ENCODE data around the gene POLR1A. TPM values are rescaled to one million over a fixed set of nuclear protein-coding genes. Genes with fewer than 3 reads are reported as not detected.

Gene POLR1A
- total and polyA plus RNA-seq, 8 donors, result 1.4 to 36.2 (median 5.5) TPM

DNA sequence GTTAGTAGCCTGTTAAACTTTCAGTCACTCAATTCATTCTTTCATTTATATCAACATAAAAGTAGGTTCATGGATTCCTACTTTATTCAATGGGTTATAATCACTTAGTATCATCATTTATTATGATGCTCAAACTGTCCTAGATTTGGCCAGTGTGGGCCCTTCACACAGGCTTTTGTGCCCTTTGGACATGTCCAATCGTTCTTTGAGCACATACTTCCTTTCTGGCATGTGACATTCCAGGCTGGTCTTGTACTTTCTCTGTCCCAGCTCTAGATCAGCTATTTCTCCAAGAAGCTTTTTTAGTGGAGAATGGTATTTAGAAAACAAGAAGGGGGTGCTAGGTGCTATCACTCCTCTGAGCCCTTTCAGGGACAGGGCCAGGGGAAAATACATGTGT lies 11.5 kb downstream of the POLR1A start:
- 60 to 69% (median 63%) methylated on average over 1 of the region's 1 CpG for WGBS, 5 donors
- Histone ChIP-seq H3K4me3 (no peak overlapping the region), H3K27ac (no peak overlapping the region), H3K9me3 (no peaks in the 10 kb centered on the region), H3K36me3 (peaks cover 23 to 95% (median 92%) of the 10 kb centered on the region in 4 donors), H3K4me1 (no peaks in the 10 kb centered on the region), H3K27me3 (no peaks in the 10 kb centered on the region)
- DNase-seq, result no peak
- intact Hi-C loops (cut with DNase I; ENCODE audit: low total_unique reads), result no loop called here
- TF ChIP-seq POLR2A (IDR thresholded peaks at IDR 0.05), result no peak
- no peak for TF ChIP-seq POLR2AphosphoS5 (IDR thresholded peaks at IDR 0.05)
- TF ChIP-seq EP300 (IDR thresholded peaks at IDR 0.05), result no peak
- TF ChIP-seq, protein P1, sequence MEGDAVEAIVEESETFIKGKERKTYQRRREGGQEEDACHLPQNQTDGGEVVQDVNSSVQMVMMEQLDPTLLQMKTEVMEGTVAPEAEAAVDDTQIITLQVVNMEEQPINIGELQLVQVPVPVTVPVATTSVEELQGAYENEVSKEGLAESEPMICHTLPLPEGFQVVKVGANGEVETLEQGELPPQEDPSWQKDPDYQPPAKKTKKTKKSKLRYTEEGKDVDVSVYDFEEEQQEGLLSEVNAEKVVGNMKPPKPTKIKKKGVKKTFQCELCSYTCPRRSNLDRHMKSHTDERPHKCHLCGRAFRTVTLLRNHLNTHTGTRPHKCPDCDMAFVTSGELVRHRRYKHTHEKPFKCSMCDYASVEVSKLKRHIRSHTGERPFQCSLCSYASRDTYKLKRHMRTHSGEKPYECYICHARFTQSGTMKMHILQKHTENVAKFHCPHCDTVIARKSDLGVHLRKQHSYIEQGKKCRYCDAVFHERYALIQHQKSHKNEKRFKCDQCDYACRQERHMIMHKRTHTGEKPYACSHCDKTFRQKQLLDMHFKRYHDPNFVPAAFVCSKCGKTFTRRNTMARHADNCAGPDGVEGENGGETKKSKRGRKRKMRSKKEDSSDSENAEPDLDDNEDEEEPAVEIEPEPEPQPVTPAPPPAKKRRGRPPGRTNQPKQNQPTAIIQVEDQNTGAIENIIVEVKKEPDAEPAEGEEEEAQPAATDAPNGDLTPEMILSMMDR (IDR thresholded peaks at IDR 0.05), result no peak

DNA sequence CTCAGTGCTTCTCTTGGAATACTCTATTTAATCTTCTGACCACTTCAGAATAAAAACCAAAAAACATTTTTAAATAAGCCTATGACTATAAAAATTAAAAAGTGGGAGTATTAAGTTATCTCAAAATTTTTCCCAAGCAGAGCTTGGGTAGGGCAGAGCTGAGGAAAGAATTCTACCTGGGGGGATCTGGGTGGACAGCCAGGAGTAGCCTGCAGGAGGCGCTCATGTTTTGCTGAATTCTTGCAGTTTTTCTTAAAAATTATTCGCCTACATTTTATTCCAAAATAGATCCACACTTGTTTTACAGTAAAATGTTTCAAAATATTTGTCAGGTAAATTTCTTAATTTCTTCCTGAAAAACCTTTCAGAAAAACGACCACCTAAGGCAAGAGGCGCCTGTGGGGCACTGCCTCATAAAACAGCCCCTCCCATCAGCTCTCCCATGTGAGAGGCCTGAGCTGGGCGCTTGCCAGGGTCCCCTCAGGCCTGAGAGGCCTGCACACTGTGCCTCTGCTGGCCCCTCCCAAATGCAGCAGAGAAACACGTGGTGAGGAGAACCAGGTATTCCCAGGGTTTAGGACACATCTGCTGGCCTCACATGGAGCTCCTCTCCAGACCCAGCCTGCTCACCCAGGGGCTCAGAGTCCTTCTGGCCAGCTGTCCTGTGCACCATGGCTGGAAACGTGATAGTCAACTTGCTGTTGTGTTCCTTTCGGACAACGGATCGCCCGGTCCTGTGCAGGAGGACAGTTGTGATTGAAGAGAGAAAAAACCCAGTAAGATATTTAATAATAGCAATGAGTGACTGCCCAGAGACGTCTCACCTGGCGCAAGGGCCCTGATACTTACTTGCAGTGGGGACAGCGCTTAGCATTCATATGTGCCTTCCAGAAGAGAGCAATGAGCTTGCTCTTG lies 17.5 kb downstream of the POLR1A start:
- H3K27me3 ChIP-seq, result no peaks in the 10 kb centered on the region
- intact Hi-C loops (cut with DNase I; ENCODE audit: low total_unique reads), result no loop called here
- 84 to 88% (median 87%) methylated on average over 13 to 14 of the region's 14 CpGs for WGBS, 5 donors
- no peaks in the 10 kb centered on the region for H3K4me1 ChIP-seq
- no peaks in the 10 kb centered on the region for H3K9me3 ChIP-seq
- H3K4me3 ChIP-seq, result no peak overlapping the region
- no peak for DNase-seq
- no peak overlapping the region for H3K27ac ChIP-seq
- TF ChIP-seq POLR2A (IDR thresholded peaks at IDR 0.05) (no peak), POLR2AphosphoS5 (IDR thresholded peaks at IDR 0.05) (no peak), EP300 (IDR thresholded peaks at IDR 0.05) (no peak)
- TF ChIP-seq, protein P1 (IDR thresholded peaks at IDR 0.05), result no peak
- H3K36me3 ChIP-seq, result peaks cover 48 to 89% (median 83%) of the 10 kb centered on the region in 4 donors

DNA sequence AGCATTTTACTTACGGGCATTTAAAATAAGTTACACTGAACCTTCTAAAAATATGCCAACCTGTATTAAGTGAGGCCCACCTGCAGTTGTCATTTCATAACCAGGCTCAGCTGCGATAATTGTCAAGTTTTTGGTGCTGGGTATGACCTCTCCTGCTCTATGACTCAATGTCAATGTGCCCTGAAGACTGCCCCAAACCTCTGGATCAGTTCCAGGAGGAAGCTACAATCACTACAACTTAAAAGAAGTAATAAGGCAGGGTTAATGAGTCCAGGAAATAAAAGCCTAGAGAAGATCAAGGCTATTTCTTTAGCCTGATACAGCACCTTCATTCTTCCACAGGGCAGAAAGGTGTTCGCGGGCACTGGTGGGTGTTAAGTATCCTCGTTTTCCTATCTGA lies 22.9 kb downstream of the POLR1A start:
- no peaks in the 10 kb centered on the region for H3K27me3 ChIP-seq
- peaks cover 45 to 77% (median 74%) of the 10 kb centered on the region in 4 donors for H3K36me3 ChIP-seq
- no peak for TF ChIP-seq POLR2AphosphoS5 (IDR thresholded peaks at IDR 0.05)
- TF ChIP-seq EP300 (IDR thresholded peaks at IDR 0.05), result no peak
- TF ChIP-seq POLR2A (IDR thresholded peaks at IDR 0.05), result no peak
- TF ChIP-seq, protein P1 (IDR thresholded peaks at IDR 0.05), result no peak
- no peaks in the 10 kb centered on the region for H3K9me3 ChIP-seq
- no peak for DNase-seq
- H3K4me1 ChIP-seq, result peaks cover 0 to 22% (median 10%) of the 10 kb centered on the region in 4 donors
- H3K4me3 ChIP-seq, result no peak overlapping the region
- 83 to 93% (median 90%) methylated on average over 5 of the region's 5 CpGs for WGBS, 5 donors
- intact Hi-C loops (cut with DNase I; ENCODE audit: low total_unique reads), result no loop called here
- H3K27ac ChIP-seq, result no peak overlapping the region

DNA sequence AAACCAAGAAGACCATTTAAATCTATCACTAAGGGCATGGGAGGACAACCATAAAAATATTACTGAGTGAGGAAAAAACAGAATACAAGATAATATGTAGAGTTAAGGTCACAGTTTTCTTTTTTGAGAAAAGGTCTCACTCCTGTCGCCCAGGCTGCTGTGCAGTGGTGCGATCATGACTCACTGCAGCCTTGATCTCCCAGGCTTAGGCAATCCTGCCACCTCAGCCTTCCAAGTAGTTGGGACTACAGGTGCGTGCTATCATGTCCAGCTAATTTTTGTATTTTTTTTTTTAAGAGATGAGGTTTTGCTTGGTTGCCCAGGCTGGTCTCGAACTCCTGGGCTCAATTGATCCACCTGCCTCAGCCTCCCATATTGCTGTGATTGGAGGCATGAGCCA lies 24.0 kb downstream of the POLR1A start:
- H3K27me3 ChIP-seq, result no peaks in the 10 kb centered on the region
- H3K4me3 ChIP-seq, result no peak overlapping the region
- intact Hi-C loops (cut with DNase I; ENCODE audit: low total_unique reads), result loop anchor here (2.0 kb wide), 1 partner anchor 255 kb away; no protein-coding TSS in a partner anchor
- H3K36me3 ChIP-seq, result peaks cover 41 to 77% (median 74%) of the 10 kb centered on the region in 4 donors
- TF ChIP-seq POLR2A (IDR thresholded peaks at IDR 0.05) (no peak), EP300 (IDR thresholded peaks at IDR 0.05) (no peak), POLR2AphosphoS5 (IDR thresholded peaks at IDR 0.05) (no peak)
- TF ChIP-seq, protein P1 (IDR thresholded peaks at IDR 0.05), result no peak
- DNase-seq, result no peak
- peaks cover 0 to 22% (median 10%) of the 10 kb centered on the region in 4 donors for H3K4me1 ChIP-seq
- H3K9me3 ChIP-seq, result no peaks in the 10 kb centered on the region
- H3K27ac ChIP-seq, result no peak overlapping the region
- WGBS, 5 donors, result 93 to 98% (median 96%) methylated on average over 4 of the region's 4 CpGs
